ENCODE data around the gene CNEP1R1. TPM values are rescaled to one million over a fixed set of nuclear protein-coding genes. Genes with fewer than 3 reads are reported as not detected.

CNEP1R1 gene
- 34.0 and 40.1 TPM in 2 replicates for total RNA-seq

GRCh38 chr16:50024684-50025536 lies at the start of gene CNEP1R1:
CNEP1R1 (plus strand) TSS chr16:50025225; CDS start chr16:50025316, 91 bp downstream.

GRCh38 chr16:50065624-50066481 lies 40.8 kb downstream of the CNEP1R1 start, which contains the start of gene HEATR3:
HEATR3 (plus strand) TSS chr16:50065970; CDS start chr16:50066132, 162 bp downstream.

Small RNAs within 50 kb of the gene (small RNA-seq; reads per million reads assigned to genes)
- gene RF00017 = not detected

Other genes with a start within 250 kb of the CNEP1R1 start
- 1.0 and 3.4 TPM in 2 replicates for gene ZNF423, start 169.1 kb upstream of the CNEP1R1 start, total RNA-seq
- gene HEATR3, start 40.7 kb downstream of the CNEP1R1 start, total RNA-seq = 16.9 and 21.1 TPM in 2 replicates
- gene TENT4B, start 128.1 kb downstream of the CNEP1R1 start, total RNA-seq = 10.3 and 13.1 TPM in 2 replicates
- gene ADCY7, start 241.3 kb downstream of the CNEP1R1 start, total RNA-seq = 72.3 and 86.5 TPM in 2 replicates